Progenitor cell of endocrine pancreas (in vitro differentiated cells): ENCODE measurements around the gene ALAD. TPM values are rescaled to one million over a fixed set of nuclear protein-coding genes. Genes with fewer than 3 reads are reported as not detected.

Experiments used
- DNase-seq: peaks from one replicate; pipeline ENCODE4 v3.0.0; 2021; ENCODE audit warnings: low spot score; ENCODE audit not compliant: unreplicated experiment
- H3K27ac Mint-ChIP-seq: 2 replicates; pipeline ENCODE4 v1.8.0; 2021; ENCODE audit warnings: mild to moderate bottlenecking, moderate library complexity, mixed read lengths
- H3K27me3 Mint-ChIP-seq: 2 replicates; pipeline ENCODE4 v1.8.0; 2021; ENCODE audit warnings: mixed read lengths
- H3K36me3 Mint-ChIP-seq: 2 replicates; pipeline ENCODE4 v1.8.0; 2022; ENCODE audit warnings: mixed read lengths; ENCODE audit not compliant: insufficient read depth
- H3K4me1 Mint-ChIP-seq: 2 replicates; pipeline ENCODE4 v1.8.0; 2021; ENCODE audit warnings: low read depth, mixed read lengths
- H3K4me3 Mint-ChIP-seq: 2 replicates; pipeline ENCODE4 v1.8.0; 2021; ENCODE audit warnings: low read depth, mild to moderate bottlenecking, moderate library complexity, mixed read lengths
- H3K9me3 Mint-ChIP-seq: 2 replicates; pipeline ENCODE4 v1.8.0; 2021; ENCODE audit warnings: low read depth, mixed read lengths
- CTCF ChIP-seq: fragments of 200-600 bp; sonication (generic); IDR thresholded peaks from one replicate; pipeline ENCODE4 v1.5.0; 2021; ENCODE audit warnings: antibody characterized with exemption, mild to moderate bottlenecking; ENCODE audit not compliant: unreplicated experiment
- total RNA-seq: library from RNA; stranded (reverse); gene quantifications from 2 replicates; pipeline ENCODE4 v1.2.1, GENCODE V29; 2021

ALAD gene
- total RNA-seq, 1 donor from 2014 or later, result 64.3 TPM

DNA sequence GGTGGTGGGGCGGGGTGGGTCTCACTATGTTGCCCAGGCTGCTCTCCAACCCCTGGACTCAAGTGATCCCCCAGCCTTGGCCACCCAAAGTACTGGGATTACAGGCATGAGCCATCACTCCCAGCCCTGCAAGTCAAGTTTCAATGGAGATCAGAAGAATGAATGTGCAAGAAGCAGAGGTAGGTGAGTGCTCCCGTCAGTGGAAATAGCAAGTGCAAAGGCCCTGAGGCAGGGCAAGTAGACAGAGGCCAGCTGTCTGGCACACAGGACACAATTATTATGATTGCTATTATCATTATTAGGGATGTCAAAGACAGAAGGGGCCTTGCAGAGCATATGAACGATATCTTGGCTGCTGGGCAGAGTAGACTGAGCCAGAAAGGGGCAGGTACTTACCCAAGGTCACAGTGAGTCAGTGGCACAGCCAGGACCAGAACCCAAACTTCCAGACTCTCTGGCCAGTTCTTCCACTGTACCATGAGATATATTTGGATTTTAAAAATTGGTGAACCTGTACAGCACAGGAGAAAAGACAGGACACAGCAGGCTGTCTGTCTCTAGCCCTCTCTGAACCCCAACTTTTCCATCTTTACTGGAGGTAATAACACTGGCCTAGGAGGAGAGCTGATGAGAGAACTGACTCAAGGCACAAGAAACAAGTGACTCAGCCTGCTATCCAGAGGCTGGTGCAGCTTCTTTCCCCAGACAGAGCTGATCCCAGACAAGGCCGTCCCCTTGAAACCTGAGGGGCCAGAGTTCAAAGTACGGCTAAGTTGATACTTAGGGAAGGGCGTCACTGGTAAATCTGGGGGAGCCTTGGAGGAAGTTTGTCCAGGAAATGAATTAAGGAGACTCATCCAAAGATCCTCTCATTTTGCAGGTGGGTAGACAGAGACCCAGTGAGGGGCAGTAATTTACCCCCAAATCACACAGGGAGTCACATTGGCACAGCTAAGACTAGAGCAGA lies 25.7 kb downstream of the ALAD start:
- no peaks in the 10 kb centered on the region for H3K9me3 Mint-ChIP-seq
- peak overlapping the region; percentile 92 for H3K27ac Mint-ChIP-seq
- peak overlapping the region; percentile 85 for H3K4me3 Mint-ChIP-seq
- H3K4me1 Mint-ChIP-seq, result peaks cover 39% of the 10 kb centered on the region
- TF ChIP-seq CTCF, result no peak
- H3K27me3 Mint-ChIP-seq, result no peaks in the 10 kb centered on the region
- H3K36me3 Mint-ChIP-seq, result peaks cover 12% of the 10 kb centered on the region
- no peak for DNase-seq

DNA sequence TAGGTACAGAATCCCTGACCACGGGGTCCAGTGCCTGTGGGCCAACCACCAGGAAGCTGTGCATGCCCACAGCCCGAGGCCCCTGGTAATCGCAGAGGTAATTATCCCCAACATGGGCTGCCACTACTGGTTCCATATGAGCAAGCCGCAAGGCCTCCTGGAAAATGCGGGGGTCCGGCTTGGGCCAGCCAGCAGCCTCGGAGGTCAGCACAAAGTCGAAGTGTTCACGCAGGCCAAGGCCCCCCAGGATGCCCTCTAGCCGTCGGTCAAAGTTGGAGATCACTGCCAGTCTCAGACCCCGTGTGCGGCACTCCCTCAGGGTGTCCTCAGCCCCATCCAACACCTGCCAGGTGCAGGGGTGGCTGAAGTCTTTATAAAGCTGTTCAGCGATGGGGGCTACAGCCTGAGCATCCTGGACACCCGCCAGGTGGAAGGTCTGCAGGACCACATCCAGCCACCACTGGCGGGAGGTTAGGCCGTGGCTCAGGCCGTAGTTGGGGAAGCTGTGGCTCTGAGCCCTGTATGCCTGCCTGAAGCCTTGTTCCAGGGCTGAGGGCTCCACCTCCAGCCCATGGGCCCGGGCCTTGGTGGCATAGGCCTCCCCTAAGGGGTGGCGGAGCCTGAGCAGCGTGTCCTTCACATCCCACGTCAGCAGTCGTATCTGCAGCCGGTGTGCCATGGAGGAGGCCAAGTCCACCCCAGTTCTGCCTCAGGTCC lies 27.2 kb downstream of the ALAD start:
- H3K27ac Mint-ChIP-seq, result no peak overlapping the region

DNA sequence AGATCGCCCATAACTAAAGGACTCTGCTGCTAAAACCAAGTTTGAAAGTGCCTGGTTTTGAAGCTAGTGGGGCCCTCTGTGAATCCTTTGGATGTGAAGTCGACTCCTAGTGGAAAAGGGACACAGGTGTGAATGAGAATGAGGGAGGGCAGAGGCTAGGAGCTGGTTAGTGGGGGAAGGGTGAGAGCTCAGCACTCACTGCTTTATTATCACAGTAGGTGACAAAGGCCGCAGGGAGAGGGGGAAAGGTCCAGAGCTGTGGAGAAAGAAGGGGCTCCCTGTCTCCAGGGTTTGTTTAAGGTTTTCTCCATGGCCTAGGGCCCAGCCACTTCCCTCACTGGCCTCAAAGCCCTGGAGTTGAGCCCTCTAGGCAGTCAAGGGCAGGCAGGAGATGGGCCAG lies 27.8 kb downstream of the ALAD start:
- no peak for TF ChIP-seq CTCF
- Mint-ChIP-seq H3K9me3 (no peaks in the 10 kb centered on the region), H3K36me3 (peaks cover 15% of the 10 kb centered on the region), H3K4me1 (peaks cover 21% of the 10 kb centered on the region), H3K4me3 (peak overlapping the region; percentile 53), H3K27me3 (no peaks in the 10 kb centered on the region), H3K27ac (peak overlapping the region; percentile 87)
- no peak for DNase-seq

More for the DNA sequence above, 27.2 kb downstream of the ALAD start:
- no peak for TF ChIP-seq CTCF
- H3K9me3 Mint-ChIP-seq, result no peaks in the 10 kb centered on the region
- H3K36me3 Mint-ChIP-seq, result peaks cover 13% of the 10 kb centered on the region
- DNase-seq, result no peak
- H3K4me1 Mint-ChIP-seq, result peaks cover 25% of the 10 kb centered on the region
- H3K27me3 Mint-ChIP-seq, result no peaks in the 10 kb centered on the region
- no peak overlapping the region for H3K4me3 Mint-ChIP-seq

GRCh38 chr9:113372059-113372458 lies 29.0 kb downstream of the ALAD start:
- Mint-ChIP-seq H3K36me3 (peaks cover 15% of the 10 kb centered on the region), H3K27ac (peak overlapping the region; percentile 84), H3K9me3 (no peaks in the 10 kb centered on the region), H3K4me3 (no peak overlapping the region), H3K4me1 (peaks cover 20% of the 10 kb centered on the region), H3K27me3 (no peaks in the 10 kb centered on the region)
- no peak for DNase-seq
- no peak for TF ChIP-seq CTCF

- peaks cover 18% of the 10 kb centered on the region for H3K4me1 Mint-ChIP-seq
- no peak for TF ChIP-seq CTCF
- peaks cover 15% of the 10 kb centered on the region for H3K36me3 Mint-ChIP-seq
- H3K9me3 Mint-ChIP-seq, result no peaks in the 10 kb centered on the region
- no peak for DNase-seq
- H3K27ac Mint-ChIP-seq, result peak overlapping the region; percentile 84
- no peak overlapping the region for H3K4me3 Mint-ChIP-seq
- no peaks in the 10 kb centered on the region for H3K27me3 Mint-ChIP-seq
These were observed 30.2 kb downstream of the ALAD start for GRCh38 chr9:113370806-113371325.
